Smooth muscle cell (in vitro differentiated cells): Measurements from ENCODE around the gene TMEM132D. TPM values are rescaled to one million over a fixed set of nuclear protein-coding genes. Genes with fewer than 3 reads are reported as not detected.

Experiments
- DNase-seq: peaks from one replicate; lab custom pipeline; 2025; ENCODE audit not compliant: unreplicated experiment; lab: John Stamatoyannopoulos, UW
- H2AFZ ChIP-seq: fragments of 200-600 bp; sonication (generic); 2 replicates; pipeline ENCODE4 v1.6.0; 2016; ENCODE audit warnings: antibody characterized with exemption, low read depth, mild to moderate bottlenecking
- H3F3A ChIP-seq: fragments of 200-600 bp; sonication (generic); 2 replicates; pipeline ENCODE4 v1.6.0; 2017; ENCODE audit warnings: antibody characterized with exemption, low read depth
- H3K27ac ChIP-seq: fragments of 200-600 bp; sonication (generic); 2 replicates; pipeline ENCODE4 v1.5.1; 2016; ENCODE audit warnings: low read depth, mild to moderate bottlenecking
- H3K27me3 ChIP-seq: fragments of 200-600 bp; sonication (generic); 2 replicates; pipeline ENCODE4 v1.6.1; 2016; ENCODE audit warnings: low read depth, mild to moderate bottlenecking
- H3K36me3 ChIP-seq: fragments of 200-600 bp; sonication (generic); 2 replicates; pipeline ENCODE4 v1.5.1; 2016; ENCODE audit warnings: low read depth
- H3K4me1 ChIP-seq: fragments of 200-600 bp; sonication (generic); 2 replicates; pipeline ENCODE4 v1.5.1; 2016; ENCODE audit warnings: low read depth
- H3K4me2 ChIP-seq: fragments of 200-600 bp; sonication (generic); 2 replicates; pipeline ENCODE4 v1.6.0; 2016; ENCODE audit warnings: mild to moderate bottlenecking
- H3K4me3 ChIP-seq: fragments of 200-600 bp; sonication (generic); 2 replicates; pipeline ENCODE4 v1.5.1; 2016; ENCODE audit warnings: mild to moderate bottlenecking
- H3K79me2 ChIP-seq: fragments of 200-600 bp; sonication (generic); 2 replicates; pipeline ENCODE4 v1.6.0; 2016; ENCODE audit warnings: low read depth, mild to moderate bottlenecking
- H3K9ac ChIP-seq: fragments of 200-600 bp; sonication (generic); 2 replicates; pipeline ENCODE4 v1.6.0; 2016; ENCODE audit warnings: low read depth
- H3K9me3 ChIP-seq: fragments of 200-600 bp; sonication (generic); replicated peaks from 2 replicates; pipeline ENCODE4 v1.5.1; 2016; ENCODE audit warnings: low read depth
- H4K20me1 ChIP-seq: fragments of 200-600 bp; sonication (generic); 2 replicates; pipeline ENCODE4 v1.6.0; 2016; ENCODE audit warnings: low read depth
- CTCF ChIP-seq: fragments of 200-600 bp; sonication (generic); IDR thresholded peaks from 2 replicates; pipeline ENCODE4 v1.5.1; 2017; ENCODE audit warnings: borderline replicate concordance, mild to moderate bottlenecking, antibody characterized with exemption; ENCODE audit not compliant: insufficient read depth, poor library complexity, severe bottlenecking
- WGBS: methylation state at CpG from one replicate; pipeline ENCODE4 v1.1.7; 2016; ENCODE audit warnings: low lambda C conversion rate; 5-methylcytosine and 5-hydroxymethylcytosine counted together
- polyA plus RNA-seq: library from polyadenylated mRNA; unstranded; fragments of >200 nt; fragmentation: Nextera tagmentation; extraction: Ambion mirVana; gene quantifications from 2 replicates; pipeline ENCODE4 v1.2.1, GENCODE V29; 2016
- total RNA-seq: library from RNA; depleted of rRNA; stranded (reverse); fragments of >200 nt; gene quantifications from 2 replicates; pipeline ENCODE4 v1.2.3, GENCODE V29; 2014

Gene TMEM132D
- total and polyA plus RNA-seq, 2 experiments from 2014 or later: not detected

- Histone ChIP-seq H3K79me2 (no peaks in the 10 kb centered on the region), H3K27me3 (no peaks in the 10 kb centered on the region), H3F3A (no peaks in the 10 kb centered on the region), H3K36me3 (no peaks in the 10 kb centered on the region), H3K4me3 (no peak overlapping the region), H2AFZ (no peak overlapping the region), H3K4me1 (no peaks in the 10 kb centered on the region), H3K9ac (no peak overlapping the region), H3K27ac (no peak overlapping the region), H3K4me2 (no peak overlapping the region), H3K9me3 (no peaks in the 10 kb centered on the region), H4K20me1 (no peaks in the 10 kb centered on the region)
- WGBS: 76% methylated on average over 4 of the region's 4 CpGs
- no peak for DNase-seq
- TF ChIP-seq CTCF: no peak
These were observed 463.5 kb downstream of the TMEM132D start for GRCh38 chr12:129440278-129440677.

- H3K9me3 ChIP-seq: no peaks in the 10 kb centered on the region
- TF ChIP-seq CTCF: no peak
- WGBS: 96% methylated on average over 3 of the region's 3 CpGs
These were observed 469.0 kb downstream of the TMEM132D start for GRCh38 chr12:129434790-129435189.

DNA sequence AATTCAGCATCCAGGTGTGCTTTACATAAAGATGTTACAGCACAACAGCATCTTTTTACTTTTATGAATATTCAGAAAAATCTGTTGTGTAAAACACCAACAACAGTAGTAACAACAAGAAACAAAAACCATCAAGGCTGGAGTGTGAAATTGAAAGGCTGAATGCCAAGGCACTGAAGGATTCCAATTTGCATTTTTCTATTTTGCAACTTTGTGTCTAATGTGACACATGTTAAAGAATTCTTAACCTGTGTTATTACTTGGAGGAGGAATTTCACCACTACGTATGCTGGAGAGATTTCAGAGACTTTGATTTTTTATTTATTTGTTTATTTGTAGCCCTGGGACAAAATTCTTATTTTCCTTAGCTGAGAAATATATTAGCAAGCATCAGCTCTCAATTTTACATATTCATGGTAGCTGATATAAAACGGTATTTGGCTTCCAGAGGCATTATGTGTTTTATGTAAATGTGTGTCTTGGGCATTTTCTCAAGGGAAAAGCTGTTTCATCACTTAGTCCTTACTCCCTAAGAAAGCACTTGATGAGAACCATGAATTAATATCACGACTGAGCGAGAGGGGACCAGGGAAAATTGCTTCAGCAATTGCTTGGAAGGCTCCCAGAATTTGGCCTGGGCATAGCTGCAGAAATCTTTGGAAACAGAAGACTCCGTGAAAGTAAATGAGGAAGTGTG lies 475.4 kb downstream of the TMEM132D start:
- H3K9me3 ChIP-seq: no peaks in the 10 kb centered on the region
- TF ChIP-seq CTCF: no peak
- 86% methylated on average over 5 of the region's 5 CpGs for WGBS

More at GRCh38 chr12:129434790-129435189, 469.0 kb downstream of the TMEM132D start:
- Histone ChIP-seq H3K4me3 (no peak overlapping the region), H3K4me2 (no peak overlapping the region), H3F3A (no peaks in the 10 kb centered on the region), H3K27me3 (no peaks in the 10 kb centered on the region), H4K20me1 (no peaks in the 10 kb centered on the region), H3K79me2 (no peaks in the 10 kb centered on the region), H3K9ac (no peak overlapping the region), H3K4me1 (no peaks in the 10 kb centered on the region), H3K27ac (no peak overlapping the region), H2AFZ (no peak overlapping the region), H3K36me3 (no peaks in the 10 kb centered on the region)
- DNase-seq: no peak

GRCh38 chr12:129423041-129423580 lies 480.7 kb downstream of the TMEM132D start:
- Histone ChIP-seq H3K27me3 (no peaks in the 10 kb centered on the region), H3K4me1 (no peaks in the 10 kb centered on the region), H3K9ac (no peak overlapping the region), H2AFZ (no peak overlapping the region), H3K27ac (no peak overlapping the region), H3K36me3 (no peaks in the 10 kb centered on the region), H3F3A (no peaks in the 10 kb centered on the region), H3K79me2 (no peaks in the 10 kb centered on the region), H3K4me2 (no peak overlapping the region), H3K4me3 (no peak overlapping the region), H3K9me3 (no peaks in the 10 kb centered on the region), H4K20me1 (no peaks in the 10 kb centered on the region)
- TF ChIP-seq CTCF: no peak
- DNase-seq: no peak
- WGBS: 86% methylated on average over 4 of the region's 4 CpGs

More for the DNA sequence above, 475.4 kb downstream of the TMEM132D start:
- Histone ChIP-seq H3K36me3 (no peaks in the 10 kb centered on the region), H3K79me2 (no peaks in the 10 kb centered on the region), H3K4me1 (no peaks in the 10 kb centered on the region), H3K4me2 (no peak overlapping the region), H3K9ac (no peak overlapping the region), H4K20me1 (no peaks in the 10 kb centered on the region), H2AFZ (no peak overlapping the region), H3K4me3 (no peak overlapping the region), H3K27ac (no peak overlapping the region), H3F3A (no peaks in the 10 kb centered on the region), H3K27me3 (no peaks in the 10 kb centered on the region)
- DNase-seq: no peak
